A673 (cell line): ENCODE measurements around the gene TUBA8.
"Not testable (repeated sequence)": the region's sequence is repeated elsewhere in the genome, so short reads cannot be mapped to it uniquely, and the experiment has no call there.

Experiments used
- CTCF ChIP-seq: fragments of 300-800, 200-600 bp; sonication (generic); conservative IDR thresholded peaks from 2 replicates; pipeline ENCODE4 v1.5.1; 2017; ENCODE audit warnings: low read depth, mild to moderate bottlenecking, antibody characterized with exemption, low read length, moderate library complexity, mixed read lengths
- EZH2 ChIP-seq: fragments of 200-600 bp; sonication (generic); IDR thresholded peaks from 2 replicates; pipeline ENCODE4 v1.6.1; 2017; ENCODE audit warnings: borderline replicate concordance, low read depth, mild to moderate bottlenecking, mixed read lengths, antibody characterized with exemption, low read length; ENCODE audit not compliant: poor library complexity, severe bottlenecking

- TF ChIP-seq CTCF, EZH2: not testable (repeated sequence)
Observed at GRCh38 chr22:18173441-18173840, 62.8 kb downstream of the TUBA8 start.
